Adrenal gland (tissue), 12 donors: ENCODE measurements around the gene MRPL17. TPM values are rescaled to one million over a fixed set of nuclear protein-coding genes. Genes with fewer than 3 reads are reported as not detected.
A peak's percentile ranks its signal among the peaks of the same experiment; 100 is the strongest.

Experiments used
- DNase-seq, 7 donors: peaks; one replicate each; pipeline ENCODE4 v3.0.0-alpha.2; 2019 to 2020
- H3K27ac ChIP-seq, 5 donors: fragments of 200-600 bp; sonication (generic) in 4 of 5; 1 replicate in 3 of 5; 2 replicates in 2 of 5; pipeline versions ENCODE4 v1.5.1 to v1.8.0; 2016 to 2020; ENCODE audit warnings: mild to moderate bottlenecking in 1 of 5
- H3K27me3 ChIP-seq: fragments of 200-600 bp; 2 replicates; pipeline ENCODE4 v1.8.0; 2021
- H3K36me3 ChIP-seq, 2 donors: fragments of 200-600 bp; replicated peaks in 1 of 2; 1 replicate in 1 of 2; 2 replicates in 1 of 2; pipeline versions ENCODE4 v1.5.1 to v1.8.0; 2018 to 2022
- H3K4me1 ChIP-seq, 2 donors: fragments of 200-600 bp; replicated peaks in 1 of 2; 1 replicate in 1 of 2; 2 replicates in 1 of 2; pipeline versions ENCODE4 v1.5.1 to v1.8.0; 2018 to 2021
- H3K4me3 ChIP-seq, 4 donors: fragments of 200-600 bp; sonication (generic) in 3 of 4; one replicate each; pipeline ENCODE4 v1.5.1; 2016 to 2018
- H3K9me3 ChIP-seq, 3 donors: fragments of 200-600 bp; sonication (generic) in 1 of 3; replicated peaks in 1 of 3; 1 replicate in 2 of 3; 2 replicates in 1 of 3; pipeline versions ENCODE4 v1.5.1 to v1.8.0; 2016 to 2021
- CTCF ChIP-seq, 6 experiments: fragments of 450-650 bp in 4 of 6; fragments of 200-600 bp in 2 of 6; sonication (generic) in 1 of 6; IDR thresholded peaks; 1 replicate in 5 of 6; 2 replicates in 1 of 6; pipeline versions ENCODE4 v1.5.1 to v1.8.0; 2016 to 2021; ENCODE audit warnings: antibody characterized with exemption in 6 of 6, mild to moderate bottlenecking in 2 of 6, moderate library complexity in 1 of 6
- POLR2A ChIP-seq, 2 donors: fragments of 450-650 bp; IDR thresholded peaks; one replicate each; pipeline ENCODE4 v1.6.1; 2017; ENCODE audit warnings: antibody characterized with exemption in 2 of 2, mild to moderate bottlenecking in 2 of 2, moderate library complexity in 1 of 2
- WGBS, 4 donors: extraction: QIAGEN DNeasy Blood & Tissue Kit in 2 of 4; methylation state at CpG; one replicate each; pipeline versions ENCODE4 v1.1.5 to v1.1.7; 2013 to 2017; 5-methylcytosine and 5-hydroxymethylcytosine counted together
- intact Hi-C, 2 donors: fragments of 100-400 bp; cut with DNase I; formaldehyde crosslinking; loops; one replicate each; pipeline versions ENCODE4 v1.14.1 to v1.15.0; 2022 to 2023
- polyA plus RNA-seq, 3 donors: library from polyadenylated mRNA; stranded (reverse); fragments of 200-250 nt in 2 of 3; fragments of 350-450 nt in 1 of 3; fragmentation: Illumina TruSeq in 1 of 3; extraction: RNeasy Lipid Tissue Mini Kit (QIAGEN cat#74804) in 1 of 3; gene quantifications; one replicate each; pipeline ENCODE4 v1.2.3, GENCODE V29; 2013 to 2014
- total RNA-seq, 9 donors: library from RNA; depleted of rRNA in 4 of 9; stranded (reverse); fragments of >200 nt in 4 of 9; fragments of 120-200 nt in 1 of 9; fragmentation: NEBNext Ultra II Directional in 1 of 9; extraction: Animal tissue kit (Norgen Biotek cat#: 25700) in 1 of 9; gene quantifications; one replicate each; pipeline versions ENCODE4 v1.1.0 to v1.2.4, GENCODE V29; 2013 to 2023
- donor health status: healthy with polysubstance abuse.
- donor health status: Bipolar disorder and iron deficiency.
- donor health status: DM: yes; HTN: yes; CAD: no.
- donor health status: DM: no; HTN: no; CAD: no.
- donor health status: DM: no; HTN: no; CAD: no.
- donor health status: DM: yes; HTN: yes; CAD: no.

The MRPL17 gene
- total and polyA plus RNA-seq, 12 donors = 51.2 to 532 (median 80.6) TPM

GRCh38 chr11:6671991-6672390 is 11.1 kb downstream of the MRPL17 start:
- Histone ChIP-seq H3K9me3 (no peaks in the 10 kb centered on the region), H3K36me3 (no peaks in the 10 kb centered on the region), H3K4me1 (peaks cover 0 to 14% of the 10 kb centered on the region in 2 donors), H3K4me3 (no peak overlapping the region), H3K27me3 (no peaks in the 10 kb centered on the region), H3K27ac (no peak overlapping the region)
- intact Hi-C loops = no loop called here
- no peak for TF ChIP-seq CTCF (IDR thresholded peaks at IDR 0.05)
- TF ChIP-seq POLR2A (IDR thresholded peaks at IDR 0.05) = no peak
- WGBS, 4 donors = 65 to 77% (median 71%) methylated on average over 2 of the region's 2 CpGs
- DNase-seq = no peak

- no peak overlapping the region for H3K27ac ChIP-seq
- intact Hi-C loops = no loop called here
- DNase-seq = no peak
- no peaks in the 10 kb centered on the region for H3K36me3 ChIP-seq
- WGBS, 4 donors = 74 to 91% (median 79%) methylated on average over 4 to 6 of the region's 6 CpGs
- H3K9me3 ChIP-seq = no peaks in the 10 kb centered on the region
- no peak overlapping the region for H3K4me3 ChIP-seq
- TF ChIP-seq CTCF (IDR thresholded peaks at IDR 0.05) = no peak
- TF ChIP-seq POLR2A (IDR thresholded peaks at IDR 0.05) = no peak
- H3K4me1 ChIP-seq = peaks cover 0 to 14% of the 10 kb centered on the region in 2 donors
- no peaks in the 10 kb centered on the region for H3K27me3 ChIP-seq
These were observed 12.8 kb downstream of the MRPL17 start for GRCh38 chr11:6670202-6670830.

GRCh38 chr11:6667733-6668374 is 15.3 kb downstream of the MRPL17 start:
- no peaks in the 10 kb centered on the region for H3K9me3 ChIP-seq
- no peaks in the 10 kb centered on the region for H3K4me1 ChIP-seq
- no peak overlapping the region for H3K27ac ChIP-seq
- intact Hi-C loops = no loop called here
- H3K36me3 ChIP-seq = no peaks in the 10 kb centered on the region
- no peaks in the 10 kb centered on the region for H3K27me3 ChIP-seq
- DNase-seq = no peak
- H3K4me3 ChIP-seq = no peak overlapping the region
- TF ChIP-seq CTCF (IDR thresholded peaks at IDR 0.05) = peak; percentile 29 to 53 (median 44)
- no peak for TF ChIP-seq POLR2A (IDR thresholded peaks at IDR 0.05)
- WGBS, 4 donors = 60 to 69% (median 68%) methylated on average over 3 of the region's 3 CpGs

- Histone ChIP-seq H3K27ac (no peak overlapping the region), H3K27me3 (no peaks in the 10 kb centered on the region), H3K4me1 (no peaks in the 10 kb centered on the region), H3K36me3 (no peaks in the 10 kb centered on the region), H3K9me3 (no peaks in the 10 kb centered on the region), H3K4me3 (no peak overlapping the region)
- 82 to 91% (median 90%) methylated on average over 4 of the region's 4 CpGs for WGBS, 4 donors
- intact Hi-C loops = no loop called here
- DNase-seq = no peak
- TF ChIP-seq CTCF (IDR thresholded peaks at IDR 0.05) (no peak), POLR2A (IDR thresholded peaks at IDR 0.05) (no peak)
These were observed 16.6 kb downstream of the MRPL17 start for GRCh38 chr11:6666302-6667183.
